ENCODE data around the gene MAB21L4.

Gene MAB21L4

GRCh38 chr2:240892925-240893324 lies 3.0 kb downstream of the MAB21L4 start:
- DNase-seq = no peak

- no peak for DNase-seq
These were observed 3.6 kb downstream of the MAB21L4 start for GRCh38 chr2:240892356-240892755.

- no peak for DNase-seq
These were observed 4.2 kb downstream of the MAB21L4 start for GRCh38 chr2:240891492-240892340.

GRCh38 chr2:240890691-240891090 lies 5.3 kb downstream of the MAB21L4 start:
- DNase-seq = no peak

- DNase-seq = no peak
These were observed 6.1 kb downstream of the MAB21L4 start for GRCh38 chr2:240889601-240890560.

- no peak for DNase-seq
These were observed 6.9 kb downstream of the MAB21L4 start for GRCh38 chr2:240888890-240889573.

GRCh38 chr2:240888130-240888889 lies 7.6 kb downstream of the MAB21L4 start:
- DNase-seq = no peak

GRCh38 chr2:240887631-240888030 lies 8.3 kb downstream of the MAB21L4 start:
- no peak for DNase-seq

GRCh38 chr2:240886678-240887609 lies 9.0 kb downstream of the MAB21L4 start:
- DNase-seq = no peak

- no peak for DNase-seq
These were observed 9.9 kb downstream of the MAB21L4 start for GRCh38 chr2:240886023-240886565.

- no peak for DNase-seq
These were observed 10.4 kb downstream of the MAB21L4 start for GRCh38 chr2:240885566-240885965.

- no peak for DNase-seq
These were observed 11.2 kb downstream of the MAB21L4 start for GRCh38 chr2:240884745-240885144.

- DNase-seq = no peak
These were observed 11.7 kb downstream of the MAB21L4 start for GRCh38 chr2:240884221-240884620.

GRCh38 chr2:240881913-240882312 lies 14.0 kb downstream of the MAB21L4 start:
- no peak for DNase-seq

- no peak for DNase-seq
These were observed 16.9 kb downstream of the MAB21L4 start for GRCh38 chr2:240879105-240879504.

- no peak for DNase-seq
These were observed 17.5 kb downstream of the MAB21L4 start for GRCh38 chr2:240878341-240878936.

- no peak for DNase-seq
These were observed 18.3 kb downstream of the MAB21L4 start for GRCh38 chr2:240877460-240878340.

- DNase-seq = no peak
These were observed 19.3 kb downstream of the MAB21L4 start for GRCh38 chr2:240876475-240877251.

Measured in stimulated activated CD4-positive, alpha-beta T cell treated with anti-CD3 and anti-CD28 coated beads, Interleukin-2, amount 100 ng/mL, for 24 hours (primary cell).